NCI-H345 (cell line): ENCODE results near the gene DMAC1.

Experiments used
- DNase-seq: peaks from one replicate; lab custom pipeline; 2025; lab: John Stamatoyannopoulos, UW

DMAC1 gene

GRCh38 chr9:7799234-7799943 is at the start of gene DMAC1:
Gene DMAC1, minus strand, starts transcription at chr9:7799778. Its CDS starts 44 bp downstream, at chr9:7799734.
- peak; percentile 88 for DNase-seq

- no peak for DNase-seq
These were observed 49.8 kb upstream of the DMAC1 start for GRCh38 chr9:7849362-7849761.

- DNase-seq = no peak
These were observed 48.9 kb upstream of the DMAC1 start for GRCh38 chr9:7848498-7848897.

- peak; percentile 6 for DNase-seq
These were observed 44.7 kb upstream of the DMAC1 start for GRCh38 chr9:7844242-7844641.

GRCh38 chr9:7841831-7842230 is 42.3 kb upstream of the DMAC1 start:
- DNase-seq = no peak

- DNase-seq = no peak
These were observed 35.0 kb upstream of the DMAC1 start for GRCh38 chr9:7834531-7834930.

- no peak for DNase-seq
These were observed 28.8 kb upstream of the DMAC1 start for GRCh38 chr9:7828334-7828733.

- DNase-seq = no peak
These were observed 28.2 kb upstream of the DMAC1 start for GRCh38 chr9:7827792-7828191.

GRCh38 chr9:7827056-7827455 is 27.5 kb upstream of the DMAC1 start:
- no peak for DNase-seq

- no peak for DNase-seq
These were observed 24.1 kb upstream of the DMAC1 start for GRCh38 chr9:7823651-7824050.

GRCh38 chr9:7819984-7820383 is 20.4 kb upstream of the DMAC1 start:
- no peak for DNase-seq

GRCh38 chr9:7816021-7816420 is 16.4 kb upstream of the DMAC1 start:
- no peak for DNase-seq

GRCh38 chr9:7813030-7813429 is 13.5 kb upstream of the DMAC1 start:
- DNase-seq = no peak

GRCh38 chr9:7811677-7812076 is 12.1 kb upstream of the DMAC1 start:
- DNase-seq = no peak

- no peak for DNase-seq
These were observed 3.1 kb upstream of the DMAC1 start for GRCh38 chr9:7802666-7803065.

- no peak for DNase-seq
These were observed 337 bp upstream of the DMAC1 start for GRCh38 chr9:7799944-7800285.

GRCh38 chr9:7794196-7794595 is 5.4 kb downstream of the DMAC1 start:
- DNase-seq = no peak

GRCh38 chr9:7791394-7791793 is 8.2 kb downstream of the DMAC1 start:
- peak; percentile 82 for DNase-seq

- no peak for DNase-seq
These were observed 8.8 kb downstream of the DMAC1 start for GRCh38 chr9:7790819-7791182.

GRCh38 chr9:7790022-7790818 is 9.4 kb downstream of the DMAC1 start:
- peak; percentile 46 for DNase-seq

- DNase-seq = no peak
These were observed 10.8 kb downstream of the DMAC1 start for GRCh38 chr9:7788772-7789171.

- DNase-seq = no peak
These were observed 13.8 kb downstream of the DMAC1 start for GRCh38 chr9:7785813-7786212.

GRCh38 chr9:7784472-7784871 is 15.1 kb downstream of the DMAC1 start:
- no peak for DNase-seq

GRCh38 chr9:7783635-7784063 is 15.9 kb downstream of the DMAC1 start:
- DNase-seq = no peak
